Fibroblast of lung (primary cell): ENCODE measurements around the gene MORN3. TPM values are rescaled to one million over a fixed set of nuclear protein-coding genes. Genes with fewer than 3 reads are reported as not detected.

Experiments
- DNase-seq, 2 donors: peaks; one replicate each; pipeline versions ENCODE4 v3.0.0 to v3.0.0-alpha.2; 2010; ENCODE audit warnings: low read depth in 2 of 2
- H2AFZ ChIP-seq: 2 replicates; pipeline ENCODE4 v1.5.1; 2012; ENCODE audit warnings: low read length, control low read depth, inconsistent platforms
- H3K27ac ChIP-seq: 2 replicates; pipeline ENCODE4 v1.5.1; 2011; ENCODE audit warnings: low read length, control low read depth; ENCODE audit not compliant: insufficient read depth
- H3K27me3 ChIP-seq: 2 replicates; pipeline ENCODE4 v1.5.1; 2011; ENCODE audit warnings: mild to moderate bottlenecking, low read length; ENCODE audit not compliant: control insufficient read depth, insufficient read depth
- H3K36me3 ChIP-seq: 2 replicates; pipeline ENCODE4 v1.5.1; 2011; ENCODE audit warnings: low read length; ENCODE audit not compliant: control insufficient read depth, insufficient read depth
- H3K4me1 ChIP-seq: 2 replicates; pipeline ENCODE4 v1.5.1; 2011; ENCODE audit warnings: low read length; ENCODE audit not compliant: control insufficient read depth, insufficient read depth; ENCODE audit errors: extremely low read depth
- H3K4me2 ChIP-seq: 2 replicates; pipeline ENCODE4 v1.5.1; 2011; ENCODE audit warnings: low read length, control low read depth; ENCODE audit not compliant: insufficient read depth; ENCODE audit errors: extremely low read depth
- H3K4me3 ChIP-seq, 4 experiments: fragments of 200-600 bp in 1 of 4; sonication (generic) in 1 of 4; replicated peaks in 1 of 4; 2 replicates each; pipeline ENCODE4 v1.5.1; 2011 to 2016; ENCODE audit warnings: low read length in 4 of 4, low read depth in 3 of 4, mild to moderate bottlenecking in 3 of 4, control low read depth in 2 of 4, inconsistent platforms in 1 of 4, mixed read lengths in 1 of 4; ENCODE audit not compliant: insufficient read depth in 1 of 4; ENCODE audit errors: control extremely low read depth in 1 of 4
- H3K79me2 ChIP-seq: 2 replicates; pipeline ENCODE4 v1.5.1; 2012; ENCODE audit warnings: mild to moderate bottlenecking, low read length, inconsistent platforms; ENCODE audit not compliant: control insufficient read depth, insufficient read depth
- H3K9ac ChIP-seq: 2 replicates; pipeline ENCODE4 v1.5.1; 2011; ENCODE audit warnings: mild to moderate bottlenecking, low read length, control low read depth; ENCODE audit not compliant: insufficient read depth
- H3K9me3 ChIP-seq: 2 replicates; pipeline ENCODE4 v1.5.1; 2012; ENCODE audit warnings: low read depth, low read length; ENCODE audit not compliant: control insufficient read depth, insufficient read depth
- H4K20me1 ChIP-seq: 2 replicates; pipeline ENCODE4 v1.5.1; 2011; ENCODE audit warnings: low read length; ENCODE audit not compliant: control insufficient read depth, insufficient read depth; ENCODE audit errors: extremely low read depth
- CTCF ChIP-seq, 2 donors: IDR thresholded peaks in 1 of 2; conservative IDR thresholded peaks in 1 of 2; 1 replicate in 1 of 2; 2 replicates in 1 of 2; pipeline ENCODE4 v1.5.1; 2011 to 2012; ENCODE audit warnings: low read length in 2 of 2, control low read depth in 1 of 2, inconsistent platforms in 1 of 2, low read depth in 1 of 2, mild to moderate bottlenecking in 1 of 2
- EZH2 ChIP-seq: IDR thresholded peaks from 2 replicates; pipeline ENCODE4 v1.5.1; 2012; ENCODE audit warnings: low read length, control low read depth, mild to moderate bottlenecking; ENCODE audit errors: missing control alignments
- polyA plus RNA-seq, 2 donors: library from polyadenylated mRNA; depleted of rRNA in 1 of 2; stranded (reverse) in 1 of 2; unstranded in 1 of 2; fragments of >200 nt; gene quantifications; 2 replicates each; pipeline ENCODE4 v1.2.1, GENCODE V29; 2011 to 2012; ENCODE audit warnings: missing spikeins in 1 of 2
- total RNA-seq: library from RNA; depleted of rRNA; stranded (reverse); fragments of >200 nt; gene quantifications from 2 replicates; pipeline ENCODE4 v1.2.1, GENCODE V29; 2014

MORN3 gene
- total and polyA plus RNA-seq, 2 donors (not counting 1 experiment from before 2014, with no cell fraction given), result 0.61 to 0.83 TPM

- H2AFZ ChIP-seq, result no peak overlapping the region
- no peaks in the 10 kb centered on the region for H3K9me3 ChIP-seq
- no peak overlapping the region for H3K9ac ChIP-seq
- H4K20me1 ChIP-seq, result no peaks in the 10 kb centered on the region
- H3K4me3 ChIP-seq, result no peak overlapping the region
- TF ChIP-seq CTCF (conservative IDR thresholded peaks at IDR 0.05 in 1 of 2, IDR thresholded peaks at IDR 0.05 in 1 of 2; ENCODE audit: low read depth in 1 of 2, low read length in 2 of 2), result no peak
- TF ChIP-seq EZH2, result no peak
- no peak overlapping the region for H3K27ac ChIP-seq
- H3K79me2 ChIP-seq, result no peaks in the 10 kb centered on the region
- H3K4me2 ChIP-seq, result no peak overlapping the region
- no peak for DNase-seq
- H3K36me3 ChIP-seq, result no peaks in the 10 kb centered on the region
- H3K27me3 ChIP-seq, result no peaks in the 10 kb centered on the region
- no peaks in the 10 kb centered on the region for H3K4me1 ChIP-seq
Measured at GRCh38 chr12:121652767-121653497, 16.5 kb downstream of the MORN3 start.

DNA sequence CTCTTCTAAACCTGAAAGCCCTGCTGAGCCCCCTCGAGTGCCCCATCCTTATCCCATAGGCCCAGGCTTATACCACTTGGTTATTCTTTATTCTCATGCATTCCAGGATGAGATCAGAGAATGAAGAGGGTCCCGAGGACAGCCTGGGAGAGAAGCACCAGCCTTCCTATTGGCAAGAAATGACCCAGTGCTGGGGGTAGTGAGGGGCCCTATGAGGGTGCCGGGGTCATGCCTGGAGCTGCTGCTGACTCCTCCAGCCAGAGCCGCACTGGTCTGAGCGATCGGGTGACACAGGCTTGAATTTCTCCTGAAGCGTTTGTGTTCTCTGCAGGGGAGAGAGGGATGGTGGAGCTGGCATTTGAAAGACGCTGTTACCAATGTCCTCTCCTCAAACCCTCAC, 18.1 kb downstream of the MORN3 start:
- no peaks in the 10 kb centered on the region for H4K20me1 ChIP-seq
- H3K27me3 ChIP-seq, result no peaks in the 10 kb centered on the region
- no peak overlapping the region for H3K9ac ChIP-seq
- H2AFZ ChIP-seq, result no peak overlapping the region
- DNase-seq, result no peak
- no peak overlapping the region for H3K4me2 ChIP-seq
- TF ChIP-seq EZH2, result no peak
- TF ChIP-seq CTCF (conservative IDR thresholded peaks at IDR 0.05 in 1 of 2, IDR thresholded peaks at IDR 0.05 in 1 of 2; ENCODE audit: low read depth in 1 of 2, low read length in 2 of 2), result no peak
- H3K4me3 ChIP-seq, result no peak overlapping the region
- no peaks in the 10 kb centered on the region for H3K36me3 ChIP-seq
- no peaks in the 10 kb centered on the region for H3K79me2 ChIP-seq
- no peaks in the 10 kb centered on the region for H3K9me3 ChIP-seq
- H3K4me1 ChIP-seq, result no peaks in the 10 kb centered on the region
- no peak overlapping the region for H3K27ac ChIP-seq

DNA sequence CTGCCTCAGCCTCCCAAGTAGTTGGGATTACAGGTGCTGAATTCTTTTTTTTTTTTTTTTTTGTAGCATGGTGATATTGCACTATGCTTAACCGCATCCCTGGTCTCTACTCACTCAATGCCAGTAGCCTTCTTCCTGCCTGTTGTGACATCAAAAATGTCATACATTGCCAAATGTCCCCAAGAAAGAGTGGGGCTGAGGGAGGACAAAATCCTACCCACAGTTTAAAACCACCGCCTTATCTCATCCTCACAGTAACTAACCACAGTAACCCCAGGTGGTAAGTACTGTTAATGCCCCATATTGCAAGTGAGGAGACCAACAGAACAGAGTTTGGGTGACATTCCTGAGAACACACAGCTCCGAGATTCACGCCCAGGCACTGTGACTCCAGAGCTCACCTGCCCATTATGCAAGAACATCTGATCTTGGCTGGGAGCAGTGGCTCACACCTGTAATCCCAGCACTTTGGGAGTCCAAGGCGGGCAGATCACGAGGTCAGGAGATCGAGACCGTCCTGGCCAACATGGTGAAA, 19.6 kb downstream of the MORN3 start:
- H3K36me3 ChIP-seq, result no peaks in the 10 kb centered on the region
- H3K4me1 ChIP-seq, result no peaks in the 10 kb centered on the region
- H3K9ac ChIP-seq, result no peak overlapping the region
- no peaks in the 10 kb centered on the region for H3K27me3 ChIP-seq
- H2AFZ ChIP-seq, result no peak overlapping the region
- H4K20me1 ChIP-seq, result no peaks in the 10 kb centered on the region
- TF ChIP-seq EZH2, result no peak
- no peak for TF ChIP-seq CTCF (conservative IDR thresholded peaks at IDR 0.05 in 1 of 2, IDR thresholded peaks at IDR 0.05 in 1 of 2; ENCODE audit: low read depth in 1 of 2, low read length in 2 of 2)
- DNase-seq, result no peak
- H3K4me3 ChIP-seq, result no peak overlapping the region
- no peaks in the 10 kb centered on the region for H3K9me3 ChIP-seq
- no peaks in the 10 kb centered on the region for H3K79me2 ChIP-seq
- H3K4me2 ChIP-seq, result no peak overlapping the region
- no peak overlapping the region for H3K27ac ChIP-seq
